Measurements from ENCODE around the gene MMP1. TPM values are rescaled to one million over a fixed set of nuclear protein-coding genes. Genes with fewer than 3 reads are reported as not detected.

Gene MMP1
- total RNA-seq, 1 experiment from 2014 or later, result not detected

DNA sequence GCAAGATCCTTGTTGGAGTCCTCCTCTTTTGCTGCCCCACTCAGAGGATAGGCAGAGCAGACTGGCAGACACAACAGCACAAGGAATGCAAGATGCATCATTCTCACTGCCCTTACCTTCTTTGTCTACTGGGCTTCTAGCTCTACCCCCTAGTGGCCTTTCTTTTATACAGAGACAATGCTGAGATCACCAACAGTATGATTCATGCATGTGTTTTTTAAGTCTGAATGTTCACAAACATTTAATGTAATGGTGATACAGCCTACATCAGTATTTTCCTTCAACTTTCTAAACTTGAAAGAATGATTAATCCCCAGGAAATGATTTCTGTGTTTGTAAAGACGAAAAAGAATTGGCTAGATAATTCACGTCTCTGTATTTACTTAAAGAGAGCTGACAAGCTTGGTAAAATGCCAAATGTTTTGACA is 17.5 kb downstream of the MMP1 start, which contains the start of gene MMP10:
Gene MMP10 (minus strand): TSS at position 138 of the 428 bp plus-strand sequence. CDS start 37 bp downstream, at position 101.
- Histone ChIP-seq H3K79me2 (ENCODE audit: insufficient read depth, low read length) (no peaks in the 10 kb centered on the region), H3K4me2 (ENCODE audit: low read length) (peak within 1 kb of the TSS; percentile 13; the same call in 1 of the 2 replicates), H3K9me3 (ENCODE audit: control insufficient read depth in 1 of 2, insufficient read depth in 1 of 2, low read depth in 1 of 2, low read length in 2 of 2) (no peaks in the 10 kb centered on the region), H3K9me2 (ENCODE audit: insufficient read depth) (no peaks in the 10 kb centered on the region), H3K27ac (ENCODE audit: low read depth, low read length) (no peak within 1 kb of the TSS), H3K4me1 (ENCODE audit: control insufficient read depth in 1 of 2, insufficient read depth in 2 of 2, low read length in 2 of 2) (peaks cover 0 to 6% of the 10 kb centered on the region in 2 experiments; a peak in 1 of 4 replicates), H3K9ac (ENCODE audit: low read length) (no peak within 1 kb of the TSS), H3K27me3 (ENCODE audit: insufficient read depth, low read length) (no peaks in the 10 kb centered on the region), H3K36me3 (ENCODE audit: control insufficient read depth in 1 of 2, insufficient read depth in 2 of 2, low read length in 2 of 2) (no peaks in the 10 kb centered on the region), H3K4me3 (replicated peaks in 1 of 2; ENCODE audit: low read depth in 1 of 2, low read length in 2 of 2) (no peak within 1 kb of the TSS), H4K20me1 (ENCODE audit: insufficient read depth) (no peaks in the 10 kb centered on the region), H2AFZ (ENCODE audit: low read depth, low read length, poor library complexity, severe bottlenecking) (peak within 1 kb of the TSS; percentile 64)
- no TSS peak for BruUV-seq (replicated peaks)
- RAD21 ChIA-PET (ENCODE audit: low non-redundant PET in 1 of 2, low total read pairs in 2 of 2, uncharacterized antibody in 2 of 2, unreplicated experiment in 2 of 2), result no interaction called here
- ATAC-seq (peak; percentile 99), DNase-seq (ENCODE audit: low read depth, low spot score) (peak; percentile 54)
- CTCF ChIA-PET, result interaction anchor here (1.0 to 1.3 kb wide), 4 partner anchors 8 to 134 kb away, joined by 3 to 13 read pairs (median 5); no protein-coding TSS in a partner anchor
- TF ChIP-seq FOSL1 (IDR thresholded peaks at IDR 0.05; ENCODE audit: low read depth) (peak; percentile 40), ZFX (IDR thresholded peaks at IDR 0.05) (no peak), CBX3 (IDR thresholded peaks at IDR 0.05; ENCODE audit: low read depth) (peak; percentile 37; the same call in 1 of the 2 replicates), RAD21 (IDR thresholded peaks at IDR 0.05; ENCODE audit: low read depth) (peak; percentile 44; the same call in 1 of the 2 replicates), CTCF (IDR thresholded peaks at IDR 0.05 in 2 of 3, conservative IDR thresholded peaks at IDR 0.05 in 1 of 3; ENCODE audit: borderline replicate concordance in 1 of 3, insufficient read depth in 1 of 3, low read depth in 2 of 3, low read length in 2 of 3) (peak; percentile 42 to 72 (median 72); a peak in 5 of 6 replicates)
- intact Hi-C loops (cut with micrococcal nuclease), result no loop called here
- POLR2A ChIA-PET, result no interaction called here

GRCh38 chr11:102776454-102776853 is 21.5 kb downstream of the MMP1 start:
- ChIA-PET RAD21 (ENCODE audit: low non-redundant PET in 1 of 2, low total read pairs in 2 of 2, uncharacterized antibody in 2 of 2, unreplicated experiment in 2 of 2) (no interaction called here), POLR2A (no interaction called here), CTCF (no interaction called here)
- no peaks in the 10 kb centered on the region for H4K20me1 ChIP-seq (ENCODE audit: insufficient read depth)
- no peak overlapping the region for H3K27ac ChIP-seq (ENCODE audit: low read depth, low read length)
- no peaks in the 10 kb centered on the region for H3K36me3 ChIP-seq (ENCODE audit: control insufficient read depth in 1 of 2, insufficient read depth in 2 of 2, low read length in 2 of 2)
- ATAC-seq (no peak), DNase-seq (ENCODE audit: low read depth, low spot score) (no peak)
- TF ChIP-seq ELF1 (IDR thresholded peaks at IDR 0.05; ENCODE audit: borderline replicate concordance, low read depth), result no peak
- TF ChIP-seq TCF7L2 (IDR thresholded peaks at IDR 0.05; ENCODE audit: borderline replicate concordance, extremely low read depth, insufficient read depth, insufficient read length), result no peak
- TF ChIP-seq YY1 (IDR thresholded peaks at IDR 0.05; ENCODE audit: extremely low read depth, insufficient replicate concordance, low read depth, low read length), result no peak
- TF ChIP-seq, protein P1, sequence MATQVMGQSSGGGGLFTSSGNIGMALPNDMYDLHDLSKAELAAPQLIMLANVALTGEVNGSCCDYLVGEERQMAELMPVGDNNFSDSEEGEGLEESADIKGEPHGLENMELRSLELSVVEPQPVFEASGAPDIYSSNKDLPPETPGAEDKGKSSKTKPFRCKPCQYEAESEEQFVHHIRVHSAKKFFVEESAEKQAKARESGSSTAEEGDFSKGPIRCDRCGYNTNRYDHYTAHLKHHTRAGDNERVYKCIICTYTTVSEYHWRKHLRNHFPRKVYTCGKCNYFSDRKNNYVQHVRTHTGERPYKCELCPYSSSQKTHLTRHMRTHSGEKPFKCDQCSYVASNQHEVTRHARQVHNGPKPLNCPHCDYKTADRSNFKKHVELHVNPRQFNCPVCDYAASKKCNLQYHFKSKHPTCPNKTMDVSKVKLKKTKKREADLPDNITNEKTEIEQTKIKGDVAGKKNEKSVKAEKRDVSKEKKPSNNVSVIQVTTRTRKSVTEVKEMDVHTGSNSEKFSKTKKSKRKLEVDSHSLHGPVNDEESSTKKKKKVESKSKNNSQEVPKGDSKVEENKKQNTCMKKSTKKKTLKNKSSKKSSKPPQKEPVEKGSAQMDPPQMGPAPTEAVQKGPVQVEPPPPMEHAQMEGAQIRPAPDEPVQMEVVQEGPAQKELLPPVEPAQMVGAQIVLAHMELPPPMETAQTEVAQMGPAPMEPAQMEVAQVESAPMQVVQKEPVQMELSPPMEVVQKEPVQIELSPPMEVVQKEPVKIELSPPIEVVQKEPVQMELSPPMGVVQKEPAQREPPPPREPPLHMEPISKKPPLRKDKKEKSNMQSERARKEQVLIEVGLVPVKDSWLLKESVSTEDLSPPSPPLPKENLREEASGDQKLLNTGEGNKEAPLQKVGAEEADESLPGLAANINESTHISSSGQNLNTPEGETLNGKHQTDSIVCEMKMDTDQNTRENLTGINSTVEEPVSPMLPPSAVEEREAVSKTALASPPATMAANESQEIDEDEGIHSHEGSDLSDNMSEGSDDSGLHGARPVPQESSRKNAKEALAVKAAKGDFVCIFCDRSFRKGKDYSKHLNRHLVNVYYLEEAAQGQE (IDR thresholded peaks at IDR 0.05; ENCODE audit: low read depth), result no peak
- TF ChIP-seq JUND (IDR thresholded peaks at IDR 0.05), result no peak
- no peak for TF ChIP-seq POLR2AphosphoS5 (IDR thresholded peaks at IDR 0.05; ENCODE audit: low read depth, low read length)
- no peak for TF ChIP-seq CTCF (IDR thresholded peaks at IDR 0.05 in 2 of 3, conservative IDR thresholded peaks at IDR 0.05 in 1 of 3; ENCODE audit: borderline replicate concordance in 1 of 3, insufficient read depth in 1 of 3, low read depth in 2 of 3, low read length in 2 of 3)
- BruUV-seq (replicated peaks), result no TSS peak
- H3K79me2 ChIP-seq (ENCODE audit: insufficient read depth, low read length), result no peaks in the 10 kb centered on the region
- H2AFZ ChIP-seq (ENCODE audit: low read depth, low read length, poor library complexity, severe bottlenecking), result peak overlapping the region; percentile 20
- no peaks in the 10 kb centered on the region for H3K27me3 ChIP-seq (ENCODE audit: insufficient read depth, low read length)
- no peak overlapping the region for H3K4me2 ChIP-seq (ENCODE audit: low read length)
- intact Hi-C loops (cut with micrococcal nuclease), result no loop called here
- H3K4me1 ChIP-seq (ENCODE audit: control insufficient read depth in 1 of 2, insufficient read depth in 2 of 2, low read length in 2 of 2), result peaks cover 0 to 6% of the 10 kb centered on the region in 2 experiments; a peak in 1 of 4 replicates
- no peaks in the 10 kb centered on the region for H3K9me3 ChIP-seq (ENCODE audit: control insufficient read depth in 1 of 2, insufficient read depth in 1 of 2, low read depth in 1 of 2, low read length in 2 of 2)
- no peaks in the 10 kb centered on the region for H3K9me2 ChIP-seq (ENCODE audit: insufficient read depth)
- no peak overlapping the region for H3K9ac ChIP-seq (ENCODE audit: low read length)
- no peak overlapping the region for H3K4me3 ChIP-seq (replicated peaks in 1 of 2; ENCODE audit: low read depth in 1 of 2, low read length in 2 of 2)
